Pancreas (tissue), 10 donors: ENCODE measurements around the gene ANKRD39. TPM values are rescaled to one million over a fixed set of nuclear protein-coding genes. Genes with fewer than 3 reads are reported as not detected.

Experiments
- ATAC-seq, 4 donors: fragments of 200-7000 bp; cut with Tn5 transposase; one replicate each; pipeline versions ENCODE4 v1.8.0 to v1.9.1; 2020; ENCODE audit warnings: mild to moderate bottlenecking in 4 of 4, moderate library complexity in 4 of 4
- DNase-seq, 6 donors: peaks; one replicate each; pipeline ENCODE4 v3.0.0-alpha.2; 2020
- FAIRE-seq: peaks from 2 replicates; lab custom pipeline; 2012; peaks lifted over from hg19 to GRCh38; lab: Jason Lieb, UNC
- H3K27ac ChIP-seq, 4 donors: fragments of 200-600 bp; sonication (generic); 1 replicate in 3 of 4; 2 replicates in 1 of 4; pipeline versions ENCODE4 v1.5.0 to v1.8.0; 2020
- H3K27me3 ChIP-seq, 4 donors: fragments of 200-600 bp; one replicate each; pipeline ENCODE4 v1.8.0; 2021
- H3K36me3 ChIP-seq, 3 donors: fragments of 200-600 bp; sonication (generic) in 1 of 3; one replicate each; pipeline versions ENCODE4 v1.5.0 to v1.8.0; 2020 to 2021
- H3K4me1 ChIP-seq, 3 donors: fragments of 200-600 bp; one replicate each; pipeline ENCODE4 v1.8.0; 2021
- H3K4me3 ChIP-seq, 4 donors: fragments of 200-600 bp; sonication (generic) in 2 of 4; one replicate each; pipeline versions ENCODE4 v1.5.0 to v1.8.0; 2020 to 2021
- H3K9me3 ChIP-seq, 4 donors: fragments of 200-600 bp; one replicate each; pipeline ENCODE4 v1.8.0; 2021
- WGBS, 2 donors: extraction: QIAGEN DNeasy Blood & Tissue Kit; methylation state at CpG; one replicate each; pipeline ENCODE4 v1.1.7; 2013; 5-methylcytosine and 5-hydroxymethylcytosine counted together
- intact Hi-C, 3 donors: fragments of 100-400 bp; cut with DNase I; formaldehyde crosslinking; loops; one replicate each; pipeline versions ENCODE4 v1.11.1 to v1.14.2; 2022
- polyA plus RNA-seq, 2 donors: library from polyadenylated mRNA; stranded (reverse); fragments of 200-250 nt; gene quantifications; one replicate each; pipeline ENCODE4 v1.2.3, GENCODE V29; 2013
- total RNA-seq, 6 donors: library from RNA; stranded (reverse); fragmentation: NEBNext Ultra II Directional in 4 of 6; extraction: Animal tissue kit (Norgen Biotek cat#: 25700) in 4 of 6; gene quantifications; one replicate each; pipeline versions ENCODE4 v1.2.1 to v1.2.4, GENCODE V29; 2021 to 2023
- TF ChIP-seq, protein P1 (sequence below), 4 donors: fragments of 200-600 bp; sonication (generic) in 3 of 4; IDR thresholded peaks; one replicate each; pipeline versions ENCODE4 v1.5.0 to v1.8.0; 2021; ENCODE audit warnings: antibody characterized with exemption in 4 of 4
- donor health status: healthy with polysubstance abuse.
- donor health status: DM: no; HTN: no; CAD: no; lungs with moderate emphysema.
- donor health status: DM: no; HTN: no; CAD: no.
- donor health status: control.
- donor health status: control.
- donor health status: Bipolar disorder and iron deficiency.
- donor health status: DM: yes; HTN: yes; CAD: no.
- donor health status: DM: no; HTN: no; CAD: no.
- donor health status: DM: no; HTN: no; CAD: no.
- donor health status: DM: yes; HTN: yes; CAD: no.

ANKRD39 gene
- total and polyA plus RNA-seq, 8 donors: 4.7 to 14.9 (median 6.4) TPM

GRCh38 chr2:96900237-96900636, 42.4 kb upstream of the ANKRD39 start:
- no peaks in the 10 kb centered on the region for H3K27me3 ChIP-seq
- no peak overlapping the region for H3K4me3 ChIP-seq
- WGBS, 2 donors: 67 to 68% methylated on average over 10 of the region's 10 CpGs
- no peak overlapping the region for H3K27ac ChIP-seq
- H3K36me3 ChIP-seq: no peaks in the 10 kb centered on the region
- FAIRE-seq (no peak), DNase-seq (no peak), ATAC-seq (no peak)
- no peaks in the 10 kb centered on the region for H3K4me1 ChIP-seq
- H3K9me3 ChIP-seq: no peaks in the 10 kb centered on the region
- TF ChIP-seq, protein P1, sequence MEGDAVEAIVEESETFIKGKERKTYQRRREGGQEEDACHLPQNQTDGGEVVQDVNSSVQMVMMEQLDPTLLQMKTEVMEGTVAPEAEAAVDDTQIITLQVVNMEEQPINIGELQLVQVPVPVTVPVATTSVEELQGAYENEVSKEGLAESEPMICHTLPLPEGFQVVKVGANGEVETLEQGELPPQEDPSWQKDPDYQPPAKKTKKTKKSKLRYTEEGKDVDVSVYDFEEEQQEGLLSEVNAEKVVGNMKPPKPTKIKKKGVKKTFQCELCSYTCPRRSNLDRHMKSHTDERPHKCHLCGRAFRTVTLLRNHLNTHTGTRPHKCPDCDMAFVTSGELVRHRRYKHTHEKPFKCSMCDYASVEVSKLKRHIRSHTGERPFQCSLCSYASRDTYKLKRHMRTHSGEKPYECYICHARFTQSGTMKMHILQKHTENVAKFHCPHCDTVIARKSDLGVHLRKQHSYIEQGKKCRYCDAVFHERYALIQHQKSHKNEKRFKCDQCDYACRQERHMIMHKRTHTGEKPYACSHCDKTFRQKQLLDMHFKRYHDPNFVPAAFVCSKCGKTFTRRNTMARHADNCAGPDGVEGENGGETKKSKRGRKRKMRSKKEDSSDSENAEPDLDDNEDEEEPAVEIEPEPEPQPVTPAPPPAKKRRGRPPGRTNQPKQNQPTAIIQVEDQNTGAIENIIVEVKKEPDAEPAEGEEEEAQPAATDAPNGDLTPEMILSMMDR (IDR thresholded peaks at IDR 0.05): no peak
- intact Hi-C loops: no loop called here

DNA sequence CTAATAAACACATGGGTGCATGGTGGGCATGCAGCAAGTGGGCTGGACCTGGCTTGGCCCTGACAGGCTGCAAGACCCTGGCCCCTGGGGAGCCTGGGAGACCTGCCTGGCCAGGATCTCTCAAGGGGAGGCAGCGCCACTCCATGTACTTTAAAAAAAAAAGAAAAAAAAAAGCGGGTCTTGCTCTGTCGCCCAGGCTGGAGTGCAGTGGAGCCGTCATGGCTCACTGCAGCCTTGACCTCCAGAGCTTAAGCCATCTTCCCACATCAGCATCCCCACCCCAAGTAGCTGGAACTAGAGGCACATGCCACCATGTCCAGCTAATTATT, 41.6 kb upstream of the ANKRD39 start:
- Histone ChIP-seq H3K9me3 (no peaks in the 10 kb centered on the region), H3K36me3 (no peaks in the 10 kb centered on the region), H3K27ac (no peak overlapping the region), H3K27me3 (no peaks in the 10 kb centered on the region), H3K4me3 (no peak overlapping the region), H3K4me1 (no peaks in the 10 kb centered on the region)
- intact Hi-C loops: no loop called here
- ATAC-seq (no peak), FAIRE-seq (no peak), DNase-seq (no peak)
- TF ChIP-seq, protein P1 (IDR thresholded peaks at IDR 0.05): no peak
- 63 to 86% methylated on average over 4 of the region's 4 CpGs for WGBS, 2 donors

- no peaks in the 10 kb centered on the region for H3K9me3 ChIP-seq
- no peaks in the 10 kb centered on the region for H3K36me3 ChIP-seq
- H3K27me3 ChIP-seq: no peaks in the 10 kb centered on the region
- TF ChIP-seq, protein P1 (IDR thresholded peaks at IDR 0.05): no peak
- no peak overlapping the region for H3K27ac ChIP-seq
- DNase-seq (no peak), ATAC-seq (no peak), FAIRE-seq (no peak)
- intact Hi-C loops: no loop called here
- no peak overlapping the region for H3K4me3 ChIP-seq
- WGBS, 2 donors: 63 to 76% methylated on average over 11 of the region's 11 CpGs
- H3K4me1 ChIP-seq: no peaks in the 10 kb centered on the region
These were observed 41.0 kb upstream of the ANKRD39 start for GRCh38 chr2:96898641-96899412.

DNA sequence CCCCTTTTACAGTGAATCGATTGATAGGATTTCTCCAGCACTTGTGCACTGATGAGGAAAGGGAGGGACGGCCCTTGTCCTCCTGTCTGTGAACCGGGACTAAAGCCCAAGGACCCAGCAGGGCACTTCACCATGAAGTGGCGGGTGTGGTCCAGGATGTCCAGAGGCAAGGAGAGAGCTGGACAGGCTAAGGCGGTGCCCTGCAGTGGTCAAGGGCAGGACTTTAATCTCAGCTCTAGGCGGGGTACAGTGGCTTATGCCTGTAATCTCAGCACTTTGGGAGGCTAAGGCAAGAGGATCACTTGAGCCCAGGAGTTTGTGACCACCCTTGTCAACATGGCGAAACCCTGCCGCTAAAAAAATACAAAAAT, 40.3 kb upstream of the ANKRD39 start:
- Histone ChIP-seq H3K27me3 (no peaks in the 10 kb centered on the region), H3K36me3 (no peaks in the 10 kb centered on the region), H3K4me3 (no peak overlapping the region), H3K9me3 (no peaks in the 10 kb centered on the region), H3K27ac (no peak overlapping the region), H3K4me1 (no peaks in the 10 kb centered on the region)
- intact Hi-C loops: no loop called here
- no peak for FAIRE-seq
- WGBS, 2 donors: 83 to 84% methylated on average over 8 of the region's 8 CpGs
- DNase-seq: no peak
- ATAC-seq: no peak
- TF ChIP-seq, protein P1 (IDR thresholded peaks at IDR 0.05): no peak

GRCh38 chr2:96897491-96898134, 39.8 kb upstream of the ANKRD39 start:
- FAIRE-seq (no peak), DNase-seq (no peak), ATAC-seq (no peak)
- Histone ChIP-seq H3K4me1 (no peaks in the 10 kb centered on the region), H3K27me3 (no peaks in the 10 kb centered on the region), H3K27ac (no peak overlapping the region), H3K9me3 (no peaks in the 10 kb centered on the region), H3K36me3 (no peaks in the 10 kb centered on the region), H3K4me3 (no peak overlapping the region)
- TF ChIP-seq, protein P1 (IDR thresholded peaks at IDR 0.05): no peak
- intact Hi-C loops: no loop called here
- 65 to 75% methylated on average over 11 of the region's 11 CpGs for WGBS, 2 donors
